HG03442 (cell line): ENCODE data around the gene SCGB1C1.
"Not testable (repeated sequence)": the region's sequence is repeated elsewhere in the genome, so short reads cannot be mapped to it uniquely, and the experiment has no call there.

Experiments
- ATAC-seq: cut with Tn5 transposase; IDR thresholded peaks from one replicate; pipeline ENCODE4 v1.9.1; 2021; ENCODE audit warnings: mild to moderate bottlenecking, moderate library complexity; ENCODE audit not compliant: unreplicated experiment

Gene SCGB1C1

GRCh38 chr11:216081-216974 lies 23.4 kb downstream of the SCGB1C1 start:
- ATAC-seq, result no peak

DNA sequence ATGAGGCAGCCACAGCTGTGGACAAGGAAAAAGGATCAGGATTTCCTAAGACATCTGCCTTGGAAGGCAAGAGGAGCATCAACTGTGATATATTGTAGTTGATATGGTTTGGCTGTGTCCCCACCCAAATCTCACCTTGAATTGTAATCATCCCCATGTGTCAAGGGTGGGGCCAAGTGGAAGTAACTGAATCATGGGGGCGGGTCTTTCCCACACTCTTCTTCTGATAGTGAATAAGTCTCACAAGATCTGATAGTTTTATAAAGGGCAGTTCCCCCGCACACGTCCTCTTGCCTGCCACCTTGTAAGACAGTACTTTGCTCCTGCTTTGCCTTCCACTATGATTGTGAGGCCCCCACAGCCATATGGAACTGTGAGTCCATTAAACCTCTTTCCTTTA lies 24.8 kb downstream of the SCGB1C1 start:
- ATAC-seq, result no peak

DNA sequence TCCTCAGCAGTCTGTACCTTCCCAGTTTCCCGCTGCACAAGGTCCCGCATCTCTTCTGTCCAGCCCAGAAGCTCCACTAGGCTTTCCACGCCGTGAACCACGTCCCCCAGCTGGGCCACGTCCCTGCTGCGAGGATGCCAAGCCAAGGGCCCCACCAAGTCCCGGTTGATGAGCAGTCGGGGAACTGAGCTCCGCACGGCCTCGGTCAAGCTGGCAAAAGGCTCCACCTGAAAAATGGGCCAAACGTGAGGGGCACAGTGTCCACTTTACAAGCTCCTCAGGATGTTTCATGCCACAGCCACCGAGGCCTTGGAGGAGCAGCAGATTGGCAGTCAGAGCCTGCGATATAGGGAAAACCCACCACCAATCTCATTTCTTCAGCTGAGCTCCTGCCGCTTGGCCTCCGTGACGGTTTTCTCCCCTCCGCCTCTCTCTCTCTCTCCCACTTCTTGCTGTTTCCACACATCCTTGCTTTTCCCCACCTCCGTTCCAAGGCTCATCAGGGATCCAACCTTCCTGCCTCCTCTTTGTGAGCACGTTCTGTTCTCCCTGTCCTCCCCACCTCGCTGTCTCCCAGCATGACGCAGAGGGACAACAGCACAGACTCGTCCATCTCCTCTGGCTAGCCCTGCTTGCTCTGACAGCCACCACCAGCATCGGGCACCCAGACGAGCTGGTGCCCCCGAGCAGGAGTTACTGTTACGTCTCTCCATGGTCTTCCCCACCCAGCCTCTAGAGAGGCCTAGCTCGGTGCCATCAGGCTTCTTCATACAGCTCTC lies 26.1 kb downstream of the SCGB1C1 start:
- no peak for ATAC-seq

GRCh38 chr11:220641-221215 lies 27.9 kb downstream of the SCGB1C1 start:
- ATAC-seq, result not testable (repeated sequence)

- ATAC-seq, result no peak
These were observed 28.7 kb downstream of the SCGB1C1 start for GRCh38 chr11:221539-221938.

DNA sequence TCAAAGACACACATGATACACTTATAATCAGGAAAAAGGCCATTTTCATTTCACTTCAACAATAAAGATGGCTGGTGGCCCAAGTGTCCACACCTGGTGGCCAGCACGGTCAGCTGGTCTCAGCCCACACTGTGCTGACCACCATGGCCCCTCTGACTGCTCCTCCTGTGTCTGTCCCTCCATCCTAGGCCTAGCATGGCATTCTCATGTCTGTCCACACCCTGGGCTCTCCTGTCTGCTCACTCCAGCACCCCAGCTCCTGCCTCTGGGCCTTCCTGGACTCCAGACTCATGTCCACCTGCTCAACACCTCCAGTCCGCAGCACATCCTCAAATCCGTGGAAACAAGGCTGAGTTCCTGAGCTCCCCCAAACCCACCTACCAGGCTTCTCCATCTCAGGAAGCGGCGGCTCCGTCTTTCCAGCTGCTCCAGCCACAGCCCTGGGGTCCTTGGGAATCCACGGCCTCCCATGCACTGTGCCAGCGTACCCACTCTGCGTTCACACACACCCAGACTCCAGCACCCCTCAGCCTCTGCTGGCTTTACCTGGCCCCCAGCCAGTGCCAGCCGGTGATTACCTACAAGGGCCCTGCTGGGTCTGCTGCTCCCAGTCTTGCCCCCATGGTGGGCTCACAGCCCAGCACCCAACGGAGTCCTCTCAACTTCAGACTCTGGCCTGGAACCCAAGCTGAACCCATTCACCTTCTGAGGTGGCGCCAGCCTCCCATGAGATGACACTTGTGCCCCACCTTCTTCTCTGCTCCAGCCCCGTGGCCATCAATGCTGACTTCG lies 29.3 kb downstream of the SCGB1C1 start:
- no peak for ATAC-seq

DNA sequence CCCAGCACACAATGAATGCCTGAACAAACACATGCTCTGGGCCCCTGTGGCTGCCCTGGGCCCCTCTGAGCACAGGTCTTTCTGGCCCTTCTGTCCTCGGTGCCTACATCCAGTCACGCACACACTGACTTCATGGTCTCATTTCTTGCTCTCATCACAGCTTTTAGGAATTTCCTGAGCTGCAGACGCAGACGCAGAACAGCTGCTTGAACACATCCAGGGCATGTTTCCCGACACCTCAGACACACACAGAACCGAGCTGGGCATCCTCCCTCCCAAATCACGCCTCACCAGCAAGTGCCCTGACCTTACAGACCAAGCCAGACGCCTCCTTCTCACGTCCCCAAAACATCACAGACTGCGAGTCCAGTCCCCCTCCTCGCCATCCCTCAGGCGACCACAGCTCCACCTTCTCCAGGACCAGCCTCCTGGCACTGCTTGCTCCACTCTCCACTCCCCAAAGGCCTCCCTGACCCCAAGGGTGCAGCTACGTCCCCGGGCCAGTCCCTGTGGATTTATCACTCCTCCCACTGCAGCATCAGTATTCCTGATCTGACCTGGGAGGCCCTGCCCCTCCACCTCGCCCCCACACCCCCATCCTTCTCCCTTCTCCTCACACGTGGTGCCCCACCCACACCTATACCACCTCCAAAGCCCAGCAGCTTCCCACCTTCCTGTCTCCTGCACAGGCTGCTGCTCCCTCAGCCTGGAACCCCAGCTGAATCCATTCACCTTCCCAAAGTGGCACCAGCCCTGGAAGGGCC lies 30.3 kb downstream of the SCGB1C1 start:
- no peak for ATAC-seq

GRCh38 chr11:223884-224283 lies 31.0 kb downstream of the SCGB1C1 start:
- no peak for ATAC-seq

- no peak for ATAC-seq
These were observed 31.5 kb downstream of the SCGB1C1 start for GRCh38 chr11:224424-224823.

GRCh38 chr11:225734-226453 lies 33.0 kb downstream of the SCGB1C1 start:
- ATAC-seq, result peak; percentile 55

DNA sequence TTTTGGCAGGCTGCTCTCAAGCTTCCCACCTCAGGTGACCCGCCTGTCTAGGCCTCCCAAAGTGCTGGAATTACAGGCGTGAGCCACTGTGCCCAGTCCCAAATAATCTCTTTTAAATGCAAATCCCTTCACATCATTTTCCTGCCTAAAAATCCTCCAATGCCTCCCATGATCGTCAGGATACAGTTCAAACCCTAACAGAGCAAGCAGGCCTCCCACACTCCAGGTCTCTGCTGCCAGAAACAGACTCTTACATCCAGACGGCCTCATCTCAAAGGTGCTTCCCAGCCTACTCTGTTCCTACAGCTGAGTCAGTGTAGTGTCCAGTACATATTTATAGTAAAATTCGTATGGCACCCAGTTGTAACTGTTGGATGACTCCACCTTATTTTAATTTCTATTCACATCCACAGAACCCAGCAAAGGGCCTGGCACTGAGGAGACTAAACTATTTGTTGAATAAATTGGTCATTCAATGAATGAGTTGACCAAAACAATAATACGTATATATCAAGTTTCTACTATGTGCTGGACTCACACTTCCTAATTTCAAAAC lies 35.0 kb downstream of the SCGB1C1 start:
- ATAC-seq, result no peak

DNA sequence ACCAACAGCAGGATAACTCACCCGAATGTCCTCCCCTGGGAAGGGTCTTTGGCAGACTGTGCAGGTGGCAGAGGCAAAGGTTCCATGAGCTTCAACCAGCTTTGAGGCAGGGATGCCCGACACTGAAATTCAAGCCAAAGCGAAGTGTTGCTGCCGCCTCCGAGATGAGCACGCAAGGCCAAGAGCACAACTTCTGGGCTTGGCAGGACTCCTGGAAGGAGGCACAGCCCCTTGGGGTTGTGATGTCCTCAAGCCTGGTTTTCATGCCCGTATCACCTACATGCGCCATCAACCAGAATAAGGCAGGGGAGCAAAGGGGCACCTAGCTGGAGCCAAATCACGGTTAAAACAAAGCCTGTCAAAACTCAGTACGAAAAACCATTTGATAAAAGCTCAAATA lies 37.6 kb downstream of the SCGB1C1 start:
- ATAC-seq, result no peak

GRCh38 chr11:232783-233565 lies 40.1 kb downstream of the SCGB1C1 start:
- no peak for ATAC-seq

- ATAC-seq, result no peak
These were observed 42.3 kb downstream of the SCGB1C1 start for GRCh38 chr11:235180-235579.

- ATAC-seq, result peak; percentile 3
These were observed 42.7 kb downstream of the SCGB1C1 start for GRCh38 chr11:235609-235996.

GRCh38 chr11:235997-236773 lies 43.3 kb downstream of the SCGB1C1 start, which contains the start of gene SIRT3:
TSS of gene SIRT3 (minus strand) at chr11:236342. CDS start at chr11:236328, 14 bp downstream.
- ATAC-seq, result peak; percentile 63
